Spleen (tissue), 7 donors: ENCODE measurements around the gene CBARP.

ENCODE experiments used
- CTCF ChIP-seq, 11 experiments: fragments of 200-600 bp in 7 of 11; fragments of 450-650 bp in 4 of 11; sonication (generic) in 4 of 11; IDR thresholded peaks in 8 of 11; conservative IDR thresholded peaks in 3 of 11; 1 replicate in 7 of 11; 2 replicates in 4 of 11; pipeline versions ENCODE4 v1.4.0 to v1.8.0; 2016 to 2021; ENCODE audit warnings: antibody characterized with exemption in 11 of 11, inconsistent platforms in 4 of 11, mild to moderate bottlenecking in 1 of 11
- POLR2AphosphoS5 ChIP-seq, 3 donors: sonication (generic); formaldehyde crosslinking; IDR thresholded peaks; one replicate each; pipeline ENCODE4 v1.5.1; 2017; ENCODE audit warnings: antibody characterized with exemption in 3 of 3
- donor health status: DM: no; HTN: no; CAD: no; lungs with moderate emphysema.
- donor health status: DM: no; HTN: no; CAD: no.
- donor health status: DM: no; HTN: no; CAD: no.

DNA sequence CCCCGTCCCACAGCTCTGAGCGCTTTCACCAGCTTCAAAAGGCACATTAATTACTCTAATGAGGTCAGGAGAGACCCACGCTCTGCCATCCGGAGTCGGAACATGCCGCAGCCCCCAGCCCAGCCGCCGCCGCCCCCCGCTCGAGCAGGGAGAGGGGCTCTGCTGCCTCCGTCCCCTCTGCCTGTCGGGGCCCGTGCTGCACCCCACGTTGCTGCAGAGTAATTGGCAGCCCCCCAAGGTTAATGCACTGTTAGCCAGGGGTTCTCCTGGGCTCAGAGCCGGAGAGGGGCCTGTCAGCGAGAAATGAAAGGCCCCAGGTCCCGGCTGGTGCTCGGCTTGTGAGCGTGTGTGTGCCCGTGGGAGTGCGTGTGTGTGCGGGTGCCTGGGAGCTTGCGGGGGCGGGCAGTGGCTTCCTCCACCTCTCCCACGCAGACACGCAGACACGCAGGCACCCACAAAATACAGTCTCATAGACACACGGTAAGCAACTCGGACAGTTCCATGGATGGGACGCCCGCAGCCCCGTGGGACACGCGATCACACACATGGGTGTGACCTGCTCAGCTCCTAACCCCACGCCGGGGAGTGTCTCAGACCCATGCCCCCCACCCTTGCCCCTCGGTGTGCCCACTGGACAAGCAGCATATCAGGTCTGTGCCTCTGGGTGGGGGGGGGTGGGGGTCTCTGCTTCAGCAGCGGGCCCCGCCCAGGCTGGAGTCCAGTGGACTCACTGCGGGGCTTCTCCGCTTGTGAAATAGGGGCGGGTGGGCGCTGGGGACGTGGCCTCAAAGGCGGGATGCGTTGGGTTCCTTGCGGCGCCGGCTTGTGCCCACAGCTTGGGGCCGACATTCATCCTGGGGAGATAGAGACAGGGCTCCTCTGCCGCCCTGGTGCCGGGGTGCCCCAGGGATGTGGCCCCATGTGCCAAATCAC lies 43.1 kb upstream of the CBARP start:
- TF ChIP-seq POLR2AphosphoS5 (IDR thresholded peaks at IDR 0.05) (no peak), CTCF (IDR thresholded peaks at IDR 0.05 in 8 of 11, conservative IDR thresholded peaks at IDR 0.05 in 3 of 11) (peak in 1 of 11 experiments; percentile 17)
